ENCODE results near the gene DRD2.

- no peak for TF ChIP-seq CTCF (IDR thresholded peaks at IDR 0.05)
- TF ChIP-seq POLR2A (IDR thresholded peaks at IDR 0.05): no peak
- TF ChIP-seq POLR2AphosphoS5 (IDR thresholded peaks at IDR 0.05): no peak
These were observed 77.4 kb downstream of the DRD2 start for GRCh38 chr11:113397821-113398220.

Measured in upper lobe of left lung (tissue), 4 donors.